GM21723 (cell line): ENCODE data around the gene P2RY12.

ENCODE experiments used
- ATAC-seq: cut with Tn5 transposase; IDR thresholded peaks from one replicate; pipeline ENCODE4 v1.9.1; 2021; ENCODE audit warnings: mild to moderate bottlenecking, moderate library complexity; ENCODE audit not compliant: unreplicated experiment

P2RY12 gene

DNA sequence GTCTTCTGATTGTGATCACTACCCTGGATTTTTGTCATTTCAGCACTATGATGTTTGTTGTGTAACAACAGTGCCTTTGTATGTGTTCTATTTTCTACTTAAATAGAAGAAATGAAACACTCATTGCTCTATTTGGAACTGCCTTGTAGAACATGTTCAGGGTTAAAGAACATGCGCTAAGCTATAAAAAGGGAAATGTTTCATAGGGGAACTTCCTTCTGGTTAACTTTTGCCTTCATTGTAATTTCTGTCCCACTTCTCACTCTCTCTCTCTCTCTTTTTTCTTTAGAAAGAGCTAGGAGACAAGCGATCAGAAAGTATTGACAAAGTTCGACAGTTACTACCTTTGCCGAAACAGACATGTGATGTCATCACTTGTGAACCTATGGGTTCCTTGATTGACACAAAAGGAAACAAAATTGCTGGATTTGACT, at the start of gene P2RY12:
TSS of gene P2RY12 (minus strand) at position 13 of the 434 bp plus-strand sequence. CDS start 45,908 bp downstream, outside the sequence.
- peak; percentile 64 for ATAC-seq

DNA sequence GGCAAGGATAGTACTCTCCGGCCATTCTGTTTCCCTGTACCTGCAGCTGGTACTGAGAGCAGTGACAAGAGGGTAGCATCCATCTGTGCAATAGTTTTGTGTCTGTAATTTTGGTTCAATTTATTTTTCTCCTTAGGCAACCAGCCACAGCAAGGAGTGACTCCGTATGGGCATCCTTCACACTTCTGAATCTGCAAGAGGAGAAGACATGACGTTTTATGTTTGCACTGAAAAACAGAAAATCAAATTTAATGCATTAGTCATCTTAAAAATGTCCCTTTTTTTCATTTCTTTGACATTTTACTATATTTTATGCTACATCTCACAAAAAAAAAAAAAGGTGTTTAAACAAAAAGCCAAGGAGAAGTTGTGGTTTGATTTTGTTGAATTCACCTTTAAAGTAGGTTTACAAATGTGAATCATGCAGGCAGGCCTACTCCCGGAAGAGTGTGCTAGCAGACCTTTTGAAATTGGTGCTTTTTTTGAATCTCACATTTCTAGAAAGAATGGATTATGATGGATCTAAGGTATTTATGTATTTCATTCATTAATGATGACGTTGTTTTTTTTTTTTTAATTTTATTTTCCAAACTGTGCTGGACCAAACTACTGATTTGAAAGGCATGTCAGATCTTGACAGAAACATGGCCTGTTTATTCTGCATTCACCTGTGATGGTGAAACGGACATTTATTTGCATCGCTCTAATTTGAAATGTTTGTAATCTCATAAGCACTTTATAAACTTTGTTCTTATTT, 48.2 kb upstream of the P2RY12 start:
- no peak for ATAC-seq

DNA sequence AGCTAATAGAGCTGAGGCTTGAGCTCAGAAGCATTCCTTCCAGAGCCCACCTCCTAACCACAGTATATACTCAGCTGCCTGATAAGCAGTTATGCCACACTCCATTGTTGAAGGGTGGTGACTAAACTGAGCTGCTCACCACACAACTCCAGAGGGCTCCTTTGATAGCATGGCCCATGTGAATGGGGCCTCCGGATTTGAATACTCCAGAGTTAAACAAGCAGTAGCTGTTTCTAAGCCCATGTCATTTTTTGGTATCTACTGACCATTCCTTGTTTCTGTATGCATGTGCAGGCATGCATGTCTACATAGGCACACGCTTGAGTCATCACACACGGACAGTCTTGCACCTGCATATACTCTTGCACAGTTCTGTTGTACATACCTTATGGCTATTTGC, 47.4 kb upstream of the P2RY12 start:
- no peak for ATAC-seq

DNA sequence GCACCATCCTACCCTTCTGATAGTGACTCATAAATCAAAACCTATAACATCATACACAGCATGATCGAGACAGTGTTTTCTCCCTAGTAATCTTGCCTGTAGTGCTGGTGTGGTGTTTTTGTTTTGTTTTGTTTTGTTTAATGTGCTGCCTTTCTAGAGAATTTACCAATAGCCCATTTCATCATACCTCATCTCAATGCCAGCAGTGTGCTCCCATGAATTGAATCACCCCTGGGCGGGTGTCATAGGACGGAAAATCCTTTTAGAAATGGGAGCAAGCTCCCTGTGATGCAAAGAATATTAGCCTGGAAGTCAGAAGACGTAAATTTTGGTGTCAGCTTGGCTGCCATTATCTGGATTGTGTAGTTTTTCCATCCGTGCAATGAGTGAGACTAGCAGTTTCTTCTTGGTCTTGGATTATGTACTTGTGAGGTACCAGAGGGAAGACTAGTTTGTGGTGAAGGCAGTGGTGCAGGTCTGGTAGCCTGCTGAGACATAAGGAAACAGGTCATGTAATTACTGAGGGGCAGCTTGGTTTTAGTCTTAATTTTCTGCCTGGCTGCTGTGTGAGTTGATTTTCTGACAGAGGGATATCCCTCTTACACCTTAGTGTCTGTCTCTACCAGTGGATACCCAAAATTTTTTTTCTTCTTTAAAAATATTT, 46.4 kb upstream of the P2RY12 start:
- ATAC-seq: no peak

- ATAC-seq: no peak
Observed at GRCh38 chr3:151428386-151428785, 43.8 kb upstream of the P2RY12 start.

DNA sequence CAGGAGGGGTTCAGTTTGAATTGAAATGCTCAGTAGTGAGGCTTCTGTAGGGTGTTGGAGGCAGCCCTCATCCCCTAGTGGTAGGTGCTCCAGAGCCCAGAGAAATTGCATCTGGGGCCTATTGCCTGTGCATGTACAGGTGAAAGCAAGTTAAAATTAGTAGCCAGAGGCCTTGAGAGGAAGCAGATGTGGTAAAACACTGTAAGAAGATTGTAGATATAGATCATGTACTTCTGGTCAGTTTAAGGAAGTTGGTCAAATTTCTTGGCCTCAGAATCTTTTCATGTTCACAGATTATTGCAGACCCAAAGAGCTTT, 41.7 kb upstream of the P2RY12 start:
- peak; percentile 72 for ATAC-seq

DNA sequence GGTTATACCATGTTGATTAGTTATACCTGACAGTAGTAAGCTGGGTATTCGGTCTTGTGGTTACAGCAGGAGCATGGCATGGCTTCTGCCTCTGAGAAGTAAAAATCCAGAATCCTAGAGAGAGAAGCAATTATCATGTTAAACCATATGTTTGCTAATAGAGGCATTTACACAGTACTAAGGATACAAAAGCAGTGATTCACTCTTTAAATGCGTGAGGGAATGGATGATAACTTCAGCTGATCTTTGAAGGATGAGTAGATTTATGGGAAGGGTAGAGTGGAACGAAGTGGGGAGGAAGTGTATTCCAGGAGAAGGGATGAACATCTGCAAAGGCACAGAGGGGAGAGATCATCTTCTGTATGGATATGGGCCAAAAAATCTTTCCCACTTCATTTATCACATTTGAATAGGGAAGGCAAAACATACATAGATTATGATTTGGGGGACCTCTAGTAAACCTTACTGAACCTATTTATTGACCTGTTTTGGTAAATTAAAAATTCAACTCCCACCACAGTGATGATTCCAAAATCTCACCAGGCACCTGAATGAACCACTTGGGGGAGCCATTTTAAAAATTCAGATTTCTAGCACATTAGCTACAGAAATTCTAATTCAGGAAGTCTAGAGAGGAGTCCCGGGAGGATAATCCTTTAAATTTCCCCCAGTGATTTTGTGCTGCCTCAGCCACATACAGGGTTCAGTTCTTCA, 41.2 kb upstream of the P2RY12 start:
- ATAC-seq: peak; percentile 45

- no peak for ATAC-seq
Observed at GRCh38 chr3:151423091-151423490, 38.5 kb upstream of the P2RY12 start.

- peak; percentile 54 for ATAC-seq
Observed at GRCh38 chr3:151421938-151422337, 37.4 kb upstream of the P2RY12 start.

- ATAC-seq: no peak
Observed at GRCh38 chr3:151419806-151420205, 35.3 kb upstream of the P2RY12 start.

DNA sequence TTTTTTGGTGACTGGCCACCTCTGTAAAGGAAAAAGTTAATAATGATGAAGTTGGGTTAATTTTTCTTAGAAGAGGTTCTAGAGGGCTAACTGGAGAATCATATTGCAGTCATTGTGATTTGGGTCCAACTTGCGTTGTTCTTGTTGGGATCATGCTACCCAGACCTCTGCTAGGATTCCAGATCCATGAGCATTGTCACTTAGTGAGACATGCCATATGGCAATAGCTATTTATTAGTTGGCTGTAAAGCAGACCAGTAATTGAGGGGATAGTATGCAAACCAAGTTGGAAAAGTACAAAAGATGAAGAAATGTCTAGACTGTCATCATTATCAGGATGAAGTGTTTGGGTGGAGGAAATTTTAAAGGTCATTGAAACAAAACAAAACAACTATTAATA, 30.7 kb upstream of the P2RY12 start:
- ATAC-seq: no peak

DNA sequence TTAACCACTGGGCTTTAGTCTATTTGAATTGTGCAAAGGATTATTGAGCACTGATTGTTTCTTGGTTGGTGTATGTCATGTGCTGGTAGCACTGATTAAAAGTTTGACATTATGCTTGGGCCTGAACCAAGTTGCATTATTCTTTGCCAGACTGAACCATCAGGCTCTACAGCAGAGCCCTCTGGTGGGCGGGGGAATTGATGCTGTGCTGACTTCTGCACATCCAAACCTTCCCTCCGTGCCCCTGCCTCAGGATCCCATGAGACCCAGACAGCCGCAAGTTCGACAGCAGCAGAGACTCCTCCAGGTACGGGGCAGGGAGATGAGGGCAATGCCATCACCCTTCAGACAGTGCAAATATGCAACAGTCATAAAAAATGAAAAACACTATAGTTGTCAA, 28.4 kb upstream of the P2RY12 start:
- no peak for ATAC-seq

DNA sequence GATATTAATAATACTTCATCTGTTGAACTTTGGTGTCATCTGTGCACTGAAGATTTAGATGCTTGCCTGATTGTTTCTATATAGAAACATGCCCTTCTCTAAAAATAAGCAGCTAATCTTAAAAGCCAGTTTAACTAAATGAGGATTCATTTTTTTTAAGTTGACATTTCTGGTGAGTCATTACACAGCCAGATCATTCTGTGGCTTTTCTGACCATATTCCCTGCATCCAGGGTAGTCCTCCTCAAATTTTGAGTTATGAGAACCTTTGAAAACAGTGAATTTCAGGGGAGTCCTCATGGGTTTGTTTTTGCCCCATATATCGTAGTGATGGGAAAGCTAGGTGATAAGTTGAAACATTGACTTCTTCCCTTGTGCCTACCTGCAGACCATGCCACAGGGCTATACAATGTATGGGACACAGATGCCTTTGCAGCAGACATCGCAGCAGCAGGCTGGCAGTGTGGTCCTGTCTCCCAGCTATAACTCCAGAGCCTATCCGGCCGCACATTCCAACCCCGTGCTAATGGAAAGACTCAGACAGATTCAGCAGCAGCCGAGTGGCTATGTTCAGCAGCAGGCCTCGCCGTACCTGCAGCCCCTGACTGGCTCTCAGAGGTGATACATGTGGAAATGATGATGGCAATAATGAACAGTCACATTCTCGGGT, 26.5 kb upstream of the P2RY12 start:
- ATAC-seq: no peak

- ATAC-seq: no peak
Observed at GRCh38 chr3:151407928-151408327, 23.4 kb upstream of the P2RY12 start.

GRCh38 chr3:151404316-151404715, 19.8 kb upstream of the P2RY12 start:
- ATAC-seq: no peak

- ATAC-seq: no peak
Observed at GRCh38 chr3:151403246-151403645, 18.7 kb upstream of the P2RY12 start.

- no peak for ATAC-seq
Observed at GRCh38 chr3:151402349-151402748, 17.8 kb upstream of the P2RY12 start.

- no peak for ATAC-seq
Observed at GRCh38 chr3:151400341-151400740, 15.8 kb upstream of the P2RY12 start.

- peak; percentile 77 for ATAC-seq
Observed at GRCh38 chr3:151398895-151399294, 14.3 kb upstream of the P2RY12 start.

DNA sequence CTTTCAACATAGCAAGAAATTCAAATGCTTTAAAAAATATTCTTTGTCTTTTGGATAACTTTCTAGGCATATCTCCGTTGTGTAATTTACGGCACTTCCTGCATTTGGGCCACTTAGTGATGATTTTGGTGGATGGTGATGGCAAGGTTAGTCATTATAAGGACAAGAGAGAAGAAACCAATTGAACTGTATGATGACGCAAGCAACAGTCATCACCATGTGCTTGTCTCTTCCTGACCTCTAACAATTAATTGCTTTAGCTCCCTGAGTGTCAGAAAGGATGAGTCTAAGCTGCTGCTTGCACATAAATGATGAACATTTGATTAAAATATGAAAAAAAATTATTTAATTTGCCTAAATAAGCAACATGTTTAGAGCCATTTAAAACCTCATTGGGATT, 11.3 kb upstream of the P2RY12 start:
- no peak for ATAC-seq

GRCh38 chr3:151394611-151395010, 10.1 kb upstream of the P2RY12 start:
- ATAC-seq: no peak
